HepG2 (cell line): ENCODE measurements around the gene MYEOV.

ENCODE experiments used
- CBX5 ChIP-seq: sonication (generic); formaldehyde crosslinking; IDR thresholded peaks from 2 replicates; pipeline ENCODE4 v1.4.0; 2020; ENCODE audit warnings: missing genetic modification reagents, borderline replicate concordance
- ELF4 ChIP-seq: sonication (generic); formaldehyde crosslinking; IDR thresholded peaks from 2 replicates; pipeline ENCODE4 v1.5.0; 2020; ENCODE audit warnings: missing genetic modification reagents, mild to moderate bottlenecking, moderate library complexity, borderline replicate concordance
- GRHL1 ChIP-seq: sonication (generic); formaldehyde crosslinking; conservative IDR thresholded peaks from 2 replicates; pipeline ENCODE4 v1.8.0; 2022; ENCODE audit warnings: missing genetic modification reagents
- KDM5A ChIP-seq: fragments of 200-600 bp; sonication (generic); IDR thresholded peaks from 2 replicates; pipeline ENCODE4 v1.7.0; 2018; ENCODE audit warnings: antibody characterized with exemption, mild to moderate bottlenecking, low read length, borderline replicate concordance
- MAFK ChIP-seq, 2 experiments: IDR thresholded peaks in 1 of 2; conservative IDR thresholded peaks in 1 of 2; 2 replicates each; pipeline ENCODE4 v1.6.1; 2011; ENCODE audit warnings: improper control_type of control experiment in 2 of 2, low read length in 2 of 2
- MTA3 ChIP-seq: sonication (generic); formaldehyde crosslinking; IDR thresholded peaks from 2 replicates; pipeline ENCODE4 v1.4.0; 2020; ENCODE audit warnings: missing genetic modification reagents
- POLR2AphosphoS5 ChIP-seq: IDR thresholded peaks from 2 replicates; pipeline ENCODE4 v1.6.1; 2012; ENCODE audit warnings: low read depth, low read length
- PRDM10 ChIP-seq: sonication (generic); formaldehyde crosslinking; IDR thresholded peaks from 2 replicates; pipeline ENCODE4 v1.4.0; 2020; ENCODE audit warnings: low read depth, missing genetic modification reagents
- RAD21 ChIP-seq: fragments of 450-650 bp; formaldehyde crosslinking; IDR thresholded peaks from 2 replicates; pipeline ENCODE4 v1.5.0; 2020; ENCODE audit warnings: mild to moderate bottlenecking
- SMC3 ChIP-seq: IDR thresholded peaks from 2 replicates; pipeline ENCODE4 v1.6.1; 2011; ENCODE audit warnings: low read length, improper control_type of control experiment
- THAP8 ChIP-seq: sonication (generic); formaldehyde crosslinking; IDR thresholded peaks from 2 replicates; pipeline ENCODE4 v1.5.1; 2020; ENCODE audit warnings: missing genetic modification reagents, mild to moderate bottlenecking, borderline replicate concordance
- ZNF260 ChIP-seq: sonication (generic); formaldehyde crosslinking; IDR thresholded peaks from 2 replicates; pipeline ENCODE4 v1.4.0; 2020; ENCODE audit warnings: missing genetic modification reagents, low read depth, mild to moderate bottlenecking, borderline replicate concordance
- TF ChIP-seq, protein P1 (sequence below): sonication (generic); formaldehyde crosslinking; IDR thresholded peaks from 2 replicates; pipeline ENCODE4 v1.5.0; 2020; ENCODE audit warnings: mild to moderate bottlenecking, missing genetic modification reagents, moderate library complexity

DNA sequence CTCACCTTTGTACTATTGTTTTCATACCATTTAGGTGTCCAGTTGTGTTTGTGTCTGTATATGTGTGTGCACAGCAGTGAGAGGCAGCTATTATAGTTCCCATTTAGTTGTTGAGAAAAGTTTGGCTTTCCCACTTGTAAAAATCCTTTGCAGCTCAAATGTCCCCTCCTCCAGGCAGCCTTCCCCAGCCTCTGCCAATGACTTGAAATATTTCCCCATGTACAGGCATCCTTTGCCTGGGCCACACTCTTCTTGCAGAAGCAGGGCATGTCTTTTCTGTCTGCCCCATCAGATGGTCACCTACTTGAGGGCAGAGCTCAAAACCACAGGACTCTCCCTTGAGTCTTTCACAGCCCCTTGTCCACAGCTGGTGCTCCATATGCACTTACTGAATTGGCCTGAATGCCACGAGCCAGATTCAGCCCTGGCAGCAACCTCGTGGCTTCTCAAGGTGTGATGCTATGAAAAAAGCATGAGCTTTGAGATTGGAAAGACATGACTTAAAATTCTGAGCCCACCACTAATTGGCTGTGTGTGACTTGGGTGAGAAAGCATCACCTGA lies 39.3 kb downstream of the MYEOV start:
- TF ChIP-seq PRDM10 (CRISPR knock-in tag) (no peak), CBX5 (CRISPR knock-in tag) (no peak), MAFK (conservative IDR thresholded peaks at IDR 0.05 in 1 of 2, IDR thresholded peaks at IDR 0.05 in 1 of 2; ENCODE audit: low read length in 2 of 2) (no peak), POLR2AphosphoS5 (no peak), KDM5A (no peak), THAP8 (CRISPR knock-in tag) (no peak), MTA3 (no peak), GRHL1 (CRISPR knock-in tag) (no peak), SMC3 (no peak), RAD21 (CRISPR knock-in tag) (no peak), ELF4 (CRISPR knock-in tag) (no peak), ZNF260 (no peak)
- TF ChIP-seq, protein P1, sequence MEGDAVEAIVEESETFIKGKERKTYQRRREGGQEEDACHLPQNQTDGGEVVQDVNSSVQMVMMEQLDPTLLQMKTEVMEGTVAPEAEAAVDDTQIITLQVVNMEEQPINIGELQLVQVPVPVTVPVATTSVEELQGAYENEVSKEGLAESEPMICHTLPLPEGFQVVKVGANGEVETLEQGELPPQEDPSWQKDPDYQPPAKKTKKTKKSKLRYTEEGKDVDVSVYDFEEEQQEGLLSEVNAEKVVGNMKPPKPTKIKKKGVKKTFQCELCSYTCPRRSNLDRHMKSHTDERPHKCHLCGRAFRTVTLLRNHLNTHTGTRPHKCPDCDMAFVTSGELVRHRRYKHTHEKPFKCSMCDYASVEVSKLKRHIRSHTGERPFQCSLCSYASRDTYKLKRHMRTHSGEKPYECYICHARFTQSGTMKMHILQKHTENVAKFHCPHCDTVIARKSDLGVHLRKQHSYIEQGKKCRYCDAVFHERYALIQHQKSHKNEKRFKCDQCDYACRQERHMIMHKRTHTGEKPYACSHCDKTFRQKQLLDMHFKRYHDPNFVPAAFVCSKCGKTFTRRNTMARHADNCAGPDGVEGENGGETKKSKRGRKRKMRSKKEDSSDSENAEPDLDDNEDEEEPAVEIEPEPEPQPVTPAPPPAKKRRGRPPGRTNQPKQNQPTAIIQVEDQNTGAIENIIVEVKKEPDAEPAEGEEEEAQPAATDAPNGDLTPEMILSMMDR (CRISPR knock-in tag), result no peak
